ENCODE results near the gene DCLK1.

GRCh38 chr13:36134632-36135031 lies 3.5 kb upstream of the DCLK1 start:
- no peak for TF ChIP-seq POLR2A (IDR thresholded peaks at IDR 0.05; ENCODE audit: low read length)
- TF ChIP-seq GATA1 (IDR thresholded peaks at IDR 0.05; ENCODE audit: low read depth, low read length) = no peak

Data from erythroblast (primary cell).